Mammary epithelial cell (primary cell): ENCODE results near the gene PRKRA.

Experiments used
- EZH2 ChIP-seq: IDR thresholded peaks from 2 replicates; pipeline ENCODE4 v1.6.1; 2012; ENCODE audit warnings: low read length, inconsistent platforms, borderline replicate concordance
- TF ChIP-seq, protein P1 (sequence below), 2 donors: IDR thresholded peaks in 1 of 2; conservative IDR thresholded peaks in 1 of 2; 2 replicates each; pipeline ENCODE4 v1.5.1; 2011 to 2012; ENCODE audit warnings: inconsistent platforms in 2 of 2, low read length in 2 of 2, mild to moderate bottlenecking in 2 of 2, control low read depth in 1 of 2, low read depth in 1 of 2; ENCODE audit not compliant: insufficient read depth in 1 of 2; ENCODE audit errors: extremely low read depth in 1 of 2

- TF ChIP-seq, protein P1, sequence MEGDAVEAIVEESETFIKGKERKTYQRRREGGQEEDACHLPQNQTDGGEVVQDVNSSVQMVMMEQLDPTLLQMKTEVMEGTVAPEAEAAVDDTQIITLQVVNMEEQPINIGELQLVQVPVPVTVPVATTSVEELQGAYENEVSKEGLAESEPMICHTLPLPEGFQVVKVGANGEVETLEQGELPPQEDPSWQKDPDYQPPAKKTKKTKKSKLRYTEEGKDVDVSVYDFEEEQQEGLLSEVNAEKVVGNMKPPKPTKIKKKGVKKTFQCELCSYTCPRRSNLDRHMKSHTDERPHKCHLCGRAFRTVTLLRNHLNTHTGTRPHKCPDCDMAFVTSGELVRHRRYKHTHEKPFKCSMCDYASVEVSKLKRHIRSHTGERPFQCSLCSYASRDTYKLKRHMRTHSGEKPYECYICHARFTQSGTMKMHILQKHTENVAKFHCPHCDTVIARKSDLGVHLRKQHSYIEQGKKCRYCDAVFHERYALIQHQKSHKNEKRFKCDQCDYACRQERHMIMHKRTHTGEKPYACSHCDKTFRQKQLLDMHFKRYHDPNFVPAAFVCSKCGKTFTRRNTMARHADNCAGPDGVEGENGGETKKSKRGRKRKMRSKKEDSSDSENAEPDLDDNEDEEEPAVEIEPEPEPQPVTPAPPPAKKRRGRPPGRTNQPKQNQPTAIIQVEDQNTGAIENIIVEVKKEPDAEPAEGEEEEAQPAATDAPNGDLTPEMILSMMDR (conservative IDR thresholded peaks at IDR 0.05 in 1 of 2, IDR thresholded peaks at IDR 0.05 in 1 of 2; ENCODE audit: extremely low read depth in 1 of 2, insufficient read depth in 1 of 2, low read depth in 1 of 2, low read length in 2 of 2) = no peak
- TF ChIP-seq EZH2 = no peak
Observed at GRCh38 chr2:178477443-178478129, 26.6 kb upstream of the PRKRA start.
